GM11168 (cell line): ENCODE data around the gene MICALL1.
"Not testable (repeated sequence)": the region's sequence is repeated elsewhere in the genome, so short reads cannot be mapped to it uniquely, and the experiment has no call there.

Source experiments
- in situ Hi-C: fragments of 300-500 bp; cut with MboI; formaldehyde crosslinking; loops from one replicate; pipeline ENCODE4 v1.12.0; 2022; ENCODE audit warnings: low sequenced_read_pairs; ENCODE audit not compliant: unreplicated experiment

The MICALL1 gene

GRCh38 chr22:37953437-37954179 lies 47.5 kb downstream of the MICALL1 start, which contains the start of the genes C22orf23 and POLR2F:
C22orf23 (minus strand) TSS chr22:37953601; CDS start chr22:37953149, 452 bp downstream.
POLR2F (plus strand) TSS chr22:37953699; CDS start chr22:37953788, 89 bp downstream.
- in situ Hi-C loops, result no loop called here

- in situ Hi-C loops, result no loop called here
These were observed 48.6 kb downstream of the MICALL1 start for GRCh38 chr22:37954686-37955085.

GRCh38 chr22:37955825-37956397 lies 49.8 kb downstream of the MICALL1 start:
- in situ Hi-C loops, result not testable (repeated sequence)

GRCh38 chr22:37957232-37957631 lies 51.1 kb downstream of the MICALL1 start:
- in situ Hi-C loops, result no loop called here

- in situ Hi-C loops, result no loop called here
These were observed 53.2 kb downstream of the MICALL1 start for GRCh38 chr22:37959231-37959825.

GRCh38 chr22:37961062-37961461 lies 55.0 kb downstream of the MICALL1 start:
- in situ Hi-C loops, result no loop called here

- in situ Hi-C loops, result no loop called here
These were observed 60.0 kb downstream of the MICALL1 start for GRCh38 chr22:37965940-37966664.

- in situ Hi-C loops, result no loop called here
These were observed 61.0 kb downstream of the MICALL1 start for GRCh38 chr22:37967147-37967546.

GRCh38 chr22:37967637-37968451 lies 61.7 kb downstream of the MICALL1 start:
- in situ Hi-C loops, result no loop called here

- in situ Hi-C loops, result no loop called here
These were observed 62.6 kb downstream of the MICALL1 start for GRCh38 chr22:37968452-37969251.

GRCh38 chr22:37970864-37971263 lies 64.8 kb downstream of the MICALL1 start:
- in situ Hi-C loops, result no loop called here

GRCh38 chr22:37971475-37972434 lies 65.7 kb downstream of the MICALL1 start:
- in situ Hi-C loops, result no loop called here

GRCh38 chr22:37972527-37972926 lies 66.4 kb downstream of the MICALL1 start:
- in situ Hi-C loops, result no loop called here

- in situ Hi-C loops, result no loop called here
These were observed 67.4 kb downstream of the MICALL1 start for GRCh38 chr22:37973271-37974170.

- in situ Hi-C loops, result no loop called here
These were observed 69.1 kb downstream of the MICALL1 start for GRCh38 chr22:37975153-37975552.

GRCh38 chr22:37976022-37976421 lies 69.9 kb downstream of the MICALL1 start:
- in situ Hi-C loops, result not testable (repeated sequence)

GRCh38 chr22:37976547-37976946 lies 70.5 kb downstream of the MICALL1 start:
- in situ Hi-C loops, result no loop called here
